Measurements from ENCODE around the gene OTOG.

- TF ChIP-seq CTCF (tag by site-specific recombination; IDR thresholded peaks at IDR 0.05) (no peak), ZNF23 (tag by site-specific recombination; IDR thresholded peaks at IDR 0.05; ENCODE audit: borderline replicate concordance) (no peak), ZNF148 (tag by site-specific recombination; IDR thresholded peaks at IDR 0.05; ENCODE audit: borderline replicate concordance) (no peak), ZBTB6 (tag by site-specific recombination; IDR thresholded peaks at IDR 0.05) (no peak), ZBTB26 (tag by site-specific recombination; optimal IDR thresholded peaks at IDR 0.05) (no peak), OSR2 (tag by site-specific recombination; IDR thresholded peaks at IDR 0.05) (no peak), ZNF658 (tag by site-specific recombination; IDR thresholded peaks at IDR 0.05) (no peak), ZBTB49 (tag by site-specific recombination; IDR thresholded peaks at IDR 0.05; ENCODE audit: low read depth) (no peak), ZFHX2 (tag by site-specific recombination; conservative IDR thresholded peaks at IDR 0.05) (no peak), REST (tag by site-specific recombination; IDR thresholded peaks at IDR 0.05) (no peak)
These were observed 95.3 kb downstream of the OTOG start for GRCh38 chr11:17642370-17642769.

All from HEK293 (cell line).